GM18868 (cell line): Measurements from ENCODE around the gene GORAB.

ENCODE experiments used
- ATAC-seq: cut with Tn5 transposase; IDR thresholded peaks from one replicate; pipeline ENCODE4 v1.9.1; 2021; ENCODE audit warnings: mild to moderate bottlenecking, moderate library complexity; ENCODE audit not compliant: unreplicated experiment

Gene GORAB

GRCh38 chr1:170531758-170532657 is at the start of gene GORAB:
TSS of gene GORAB (plus strand) at chr1:170532166. CDS start at chr1:170532224, 58 bp downstream.
- peak; percentile 97 for ATAC-seq

GRCh38 chr1:170483051-170483450 is 48.9 kb upstream of the GORAB start:
- ATAC-seq, result no peak

- no peak for ATAC-seq
Observed at GRCh38 chr1:170487503-170487902, 44.5 kb upstream of the GORAB start.

GRCh38 chr1:170491291-170491690 is 40.7 kb upstream of the GORAB start:
- ATAC-seq, result no peak

GRCh38 chr1:170494369-170494768 is 37.6 kb upstream of the GORAB start:
- ATAC-seq, result no peak

- ATAC-seq, result no peak
Observed at GRCh38 chr1:170495006-170495405, 37.0 kb upstream of the GORAB start.

GRCh38 chr1:170498876-170499275 is 33.1 kb upstream of the GORAB start:
- no peak for ATAC-seq

- ATAC-seq, result no peak
Observed at GRCh38 chr1:170503665-170504064, 28.3 kb upstream of the GORAB start.

GRCh38 chr1:170510163-170510562 is 21.8 kb upstream of the GORAB start:
- ATAC-seq, result no peak

GRCh38 chr1:170511038-170511437 is 20.9 kb upstream of the GORAB start:
- ATAC-seq, result no peak

- no peak for ATAC-seq
Observed at GRCh38 chr1:170513138-170513537, 18.8 kb upstream of the GORAB start.

- no peak for ATAC-seq
Observed at GRCh38 chr1:170518185-170518834, 13.7 kb upstream of the GORAB start.

- ATAC-seq, result no peak
Observed at GRCh38 chr1:170518965-170519364, 13.0 kb upstream of the GORAB start.

GRCh38 chr1:170520601-170521000 is 11.4 kb upstream of the GORAB start:
- no peak for ATAC-seq

- ATAC-seq, result no peak
Observed at GRCh38 chr1:170521818-170522217, 10.1 kb upstream of the GORAB start.

GRCh38 chr1:170530972-170531757 is 801 bp upstream of the GORAB start:
- ATAC-seq, result no peak

- ATAC-seq, result no peak
Observed at GRCh38 chr1:170533298-170533697, 1.3 kb downstream of the GORAB start.

GRCh38 chr1:170534626-170535147 is 2.7 kb downstream of the GORAB start:
- ATAC-seq, result no peak

GRCh38 chr1:170535418-170535817 is 3.5 kb downstream of the GORAB start:
- no peak for ATAC-seq

GRCh38 chr1:170536924-170537551 is 5.1 kb downstream of the GORAB start:
- ATAC-seq, result no peak
